Measurements from ENCODE around the gene WFDC12. TPM values are rescaled to one million over a fixed set of nuclear protein-coding genes. Genes with fewer than 3 reads are reported as not detected.

Gene WFDC12
- total RNA-seq, 1 donor from 2014 or later: not detected

DNA sequence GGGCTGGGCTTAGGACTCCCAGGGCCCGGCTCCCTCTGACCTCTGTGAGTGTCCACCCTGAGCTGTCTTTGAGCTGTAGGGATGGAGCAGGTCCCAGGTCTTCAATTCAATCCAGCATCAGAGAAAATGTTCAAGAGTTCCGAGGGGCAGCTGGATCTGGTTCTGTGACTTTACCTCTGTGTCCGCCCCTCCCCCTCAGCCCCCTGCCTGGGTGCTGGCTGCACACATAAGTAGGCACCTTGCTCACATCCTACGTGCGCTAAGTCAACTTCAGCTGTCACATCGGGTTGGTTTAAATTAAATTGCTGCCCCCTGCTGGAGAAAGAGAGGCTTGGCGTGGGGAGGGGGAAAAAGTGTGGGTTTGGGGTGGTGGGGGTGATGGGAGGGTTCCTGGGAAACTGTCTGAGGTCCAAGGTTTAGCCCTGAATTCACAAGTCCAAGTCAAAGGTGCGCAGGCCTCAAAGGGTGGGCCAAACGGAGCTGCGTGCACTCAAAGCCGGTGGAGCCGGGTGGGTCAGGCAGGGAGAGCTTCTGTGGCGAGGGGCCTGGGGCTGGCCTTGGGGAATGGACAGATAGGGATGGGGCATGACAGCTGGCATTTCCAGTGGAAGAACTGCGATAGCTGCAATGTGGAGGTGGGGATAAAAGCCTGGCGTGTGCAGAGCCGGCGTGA is 12.3 kb downstream of the WFDC12 start:
- Mint-ChIP-seq H3K27me3 (ENCODE audit: unreplicated experiment) (peaks cover 10% of the 10 kb centered on the region), H3K36me3 (ENCODE audit: unreplicated experiment) (no peaks in the 10 kb centered on the region), H3K27ac (ENCODE audit: unreplicated experiment) (no peak overlapping the region), H3K4me3 (ENCODE audit: unreplicated experiment) (no peak overlapping the region), H3K9me3 (ENCODE audit: unreplicated experiment) (peaks cover 2% of the 10 kb centered on the region), H3K4me1 (ENCODE audit: low read depth, unreplicated experiment) (peaks cover 2% of the 10 kb centered on the region)
- no peak for DNase-seq
- TF ChIP-seq, protein P1, sequence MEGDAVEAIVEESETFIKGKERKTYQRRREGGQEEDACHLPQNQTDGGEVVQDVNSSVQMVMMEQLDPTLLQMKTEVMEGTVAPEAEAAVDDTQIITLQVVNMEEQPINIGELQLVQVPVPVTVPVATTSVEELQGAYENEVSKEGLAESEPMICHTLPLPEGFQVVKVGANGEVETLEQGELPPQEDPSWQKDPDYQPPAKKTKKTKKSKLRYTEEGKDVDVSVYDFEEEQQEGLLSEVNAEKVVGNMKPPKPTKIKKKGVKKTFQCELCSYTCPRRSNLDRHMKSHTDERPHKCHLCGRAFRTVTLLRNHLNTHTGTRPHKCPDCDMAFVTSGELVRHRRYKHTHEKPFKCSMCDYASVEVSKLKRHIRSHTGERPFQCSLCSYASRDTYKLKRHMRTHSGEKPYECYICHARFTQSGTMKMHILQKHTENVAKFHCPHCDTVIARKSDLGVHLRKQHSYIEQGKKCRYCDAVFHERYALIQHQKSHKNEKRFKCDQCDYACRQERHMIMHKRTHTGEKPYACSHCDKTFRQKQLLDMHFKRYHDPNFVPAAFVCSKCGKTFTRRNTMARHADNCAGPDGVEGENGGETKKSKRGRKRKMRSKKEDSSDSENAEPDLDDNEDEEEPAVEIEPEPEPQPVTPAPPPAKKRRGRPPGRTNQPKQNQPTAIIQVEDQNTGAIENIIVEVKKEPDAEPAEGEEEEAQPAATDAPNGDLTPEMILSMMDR (IDR thresholded peaks at IDR 0.05; ENCODE audit: partially characterized antibody, unreplicated experiment): peak; percentile 82

- TF ChIP-seq, protein P1 (IDR thresholded peaks at IDR 0.05; ENCODE audit: partially characterized antibody, unreplicated experiment): no peak
- H3K4me1 Mint-ChIP-seq (ENCODE audit: low read depth, unreplicated experiment): peaks cover 2% of the 10 kb centered on the region
- DNase-seq: no peak
- no peaks in the 10 kb centered on the region for H3K9me3 Mint-ChIP-seq (ENCODE audit: unreplicated experiment)
- H3K27ac Mint-ChIP-seq (ENCODE audit: unreplicated experiment): no peak overlapping the region
- H3K4me3 Mint-ChIP-seq (ENCODE audit: unreplicated experiment): no peak overlapping the region
- H3K36me3 Mint-ChIP-seq (ENCODE audit: unreplicated experiment): no peaks in the 10 kb centered on the region
- peaks cover 9% of the 10 kb centered on the region for H3K27me3 Mint-ChIP-seq (ENCODE audit: unreplicated experiment)
These were observed 13.0 kb downstream of the WFDC12 start for GRCh38 chr20:45111285-45111684.

- Mint-ChIP-seq H3K4me3 (ENCODE audit: unreplicated experiment) (no peak overlapping the region), H3K9me3 (ENCODE audit: unreplicated experiment) (no peaks in the 10 kb centered on the region), H3K36me3 (ENCODE audit: unreplicated experiment) (no peaks in the 10 kb centered on the region), H3K4me1 (ENCODE audit: low read depth, unreplicated experiment) (peaks cover 2% of the 10 kb centered on the region), H3K27ac (ENCODE audit: unreplicated experiment) (no peak overlapping the region), H3K27me3 (ENCODE audit: unreplicated experiment) (peaks cover 8% of the 10 kb centered on the region)
- no peak for DNase-seq
- TF ChIP-seq, protein P1 (IDR thresholded peaks at IDR 0.05; ENCODE audit: partially characterized antibody, unreplicated experiment): no peak
These were observed 14.0 kb downstream of the WFDC12 start for GRCh38 chr20:45110301-45110700.

GRCh38 chr20:45109634-45110033 is 14.6 kb downstream of the WFDC12 start:
- H3K9me3 Mint-ChIP-seq (ENCODE audit: unreplicated experiment): peaks cover 2% of the 10 kb centered on the region
- no peak overlapping the region for H3K27ac Mint-ChIP-seq (ENCODE audit: unreplicated experiment)
- H3K4me1 Mint-ChIP-seq (ENCODE audit: low read depth, unreplicated experiment): peaks cover 2% of the 10 kb centered on the region
- TF ChIP-seq, protein P1 (IDR thresholded peaks at IDR 0.05; ENCODE audit: partially characterized antibody, unreplicated experiment): no peak
- DNase-seq: no peak
- peaks cover 8% of the 10 kb centered on the region for H3K27me3 Mint-ChIP-seq (ENCODE audit: unreplicated experiment)
- no peak overlapping the region for H3K4me3 Mint-ChIP-seq (ENCODE audit: unreplicated experiment)
- no peaks in the 10 kb centered on the region for H3K36me3 Mint-ChIP-seq (ENCODE audit: unreplicated experiment)

DNA sequence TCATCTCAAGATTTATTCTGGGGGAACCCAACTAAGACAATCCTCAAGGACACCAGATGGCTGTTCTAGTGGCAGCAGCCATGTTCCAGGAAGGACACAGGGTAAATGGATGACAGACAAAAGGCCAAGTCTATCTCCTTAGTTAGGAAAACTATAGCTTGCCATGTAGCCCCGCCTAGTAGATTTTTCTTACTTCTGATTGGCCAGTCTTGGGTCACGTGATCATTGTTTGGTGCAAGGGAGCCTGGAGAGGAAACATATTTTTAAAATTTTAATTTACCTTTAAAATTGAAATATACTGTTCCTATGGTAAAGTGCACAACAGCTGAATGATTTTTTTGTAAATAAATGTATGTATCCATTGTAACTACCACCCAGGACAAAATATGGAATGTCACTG is 18.9 kb downstream of the WFDC12 start:
- Mint-ChIP-seq H3K4me1 (ENCODE audit: low read depth, unreplicated experiment) (no peaks in the 10 kb centered on the region), H3K27ac (ENCODE audit: unreplicated experiment) (no peak overlapping the region), H3K36me3 (ENCODE audit: unreplicated experiment) (no peaks in the 10 kb centered on the region), H3K4me3 (ENCODE audit: unreplicated experiment) (no peak overlapping the region), H3K9me3 (ENCODE audit: unreplicated experiment) (peaks cover 3% of the 10 kb centered on the region), H3K27me3 (ENCODE audit: unreplicated experiment) (peaks cover 8% of the 10 kb centered on the region)
- TF ChIP-seq, protein P1 (IDR thresholded peaks at IDR 0.05; ENCODE audit: partially characterized antibody, unreplicated experiment): no peak
- DNase-seq: no peak

All from glutamatergic neuron (in vitro differentiated cells).